HG02798 (cell line): ENCODE data around the gene PNPLA2.
A peak's percentile ranks its signal among the peaks of the same experiment; 100 is the strongest.

Experiments
- ATAC-seq: cut with Tn5 transposase; IDR thresholded peaks from one replicate; pipeline ENCODE4 v1.9.1; 2021; ENCODE audit warnings: mild to moderate bottlenecking; ENCODE audit not compliant: unreplicated experiment, poor library complexity

PNPLA2 gene

DNA sequence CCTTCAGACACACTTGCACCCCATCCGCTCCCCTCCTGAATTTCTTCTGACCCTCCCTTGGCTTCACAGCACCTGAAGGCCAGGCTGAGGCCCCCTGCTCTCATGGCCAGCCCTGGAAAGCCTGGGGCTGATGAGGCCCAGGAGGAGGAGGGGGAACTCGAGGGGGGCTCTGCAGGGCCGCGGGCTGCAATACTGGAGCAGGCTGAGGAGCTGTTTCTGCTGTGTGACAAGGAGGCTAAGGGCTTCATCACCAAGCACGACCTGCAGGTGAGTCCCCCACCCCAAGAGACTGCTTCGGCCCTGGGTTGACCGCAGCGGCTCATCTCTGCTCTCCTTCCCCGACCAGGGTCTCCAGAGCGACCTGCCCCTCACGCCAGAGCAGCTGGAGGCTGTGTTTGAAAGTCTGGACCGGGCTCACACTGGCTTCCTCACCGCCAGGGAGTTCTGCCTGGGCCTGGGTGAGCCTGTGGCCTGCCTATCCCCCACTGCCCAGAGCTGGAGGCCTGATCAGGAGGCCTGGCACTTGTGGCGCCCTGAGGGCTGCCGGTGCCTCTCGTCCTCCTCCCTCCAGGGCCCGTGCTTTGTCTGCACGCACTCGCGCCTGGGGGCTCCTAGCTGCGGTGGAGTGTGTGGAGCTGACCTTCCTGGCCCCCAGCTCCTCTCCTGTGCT, 9.9 kb downstream of the PNPLA2 start:
- no peak for ATAC-seq

DNA sequence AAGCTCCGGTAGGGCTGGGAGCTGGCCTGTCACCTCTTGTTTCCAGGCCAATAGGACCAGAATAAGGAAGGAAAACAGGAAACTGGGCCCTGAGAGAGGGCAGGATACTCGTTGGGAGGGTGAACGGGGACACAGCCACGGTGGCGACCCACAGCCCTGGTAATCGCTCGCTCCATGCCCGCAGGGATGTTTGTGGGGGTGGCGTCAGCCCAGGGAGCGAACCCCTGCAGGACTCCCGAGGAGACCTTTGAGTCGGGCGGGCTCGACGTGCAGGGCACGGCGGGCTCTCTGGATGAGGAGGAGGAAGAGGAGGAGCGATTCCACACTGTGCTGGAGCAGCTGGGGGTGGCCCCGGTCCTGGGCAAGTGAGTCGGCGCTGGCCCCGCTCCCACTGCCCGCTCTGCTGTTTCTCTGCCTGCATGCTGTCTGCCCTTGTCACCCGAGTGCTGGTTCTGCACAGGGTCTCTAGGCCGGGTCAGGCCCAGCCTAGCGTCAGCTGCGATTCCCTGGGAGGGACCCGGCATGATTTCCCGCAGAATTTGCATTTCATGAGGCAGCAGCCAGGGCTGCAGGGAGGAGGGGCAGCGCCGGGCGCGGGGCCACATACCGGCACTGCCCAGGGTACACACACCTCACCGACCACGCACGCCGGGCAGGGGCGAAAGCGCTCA, 10.6 kb downstream of the PNPLA2 start:
- no peak for ATAC-seq

DNA sequence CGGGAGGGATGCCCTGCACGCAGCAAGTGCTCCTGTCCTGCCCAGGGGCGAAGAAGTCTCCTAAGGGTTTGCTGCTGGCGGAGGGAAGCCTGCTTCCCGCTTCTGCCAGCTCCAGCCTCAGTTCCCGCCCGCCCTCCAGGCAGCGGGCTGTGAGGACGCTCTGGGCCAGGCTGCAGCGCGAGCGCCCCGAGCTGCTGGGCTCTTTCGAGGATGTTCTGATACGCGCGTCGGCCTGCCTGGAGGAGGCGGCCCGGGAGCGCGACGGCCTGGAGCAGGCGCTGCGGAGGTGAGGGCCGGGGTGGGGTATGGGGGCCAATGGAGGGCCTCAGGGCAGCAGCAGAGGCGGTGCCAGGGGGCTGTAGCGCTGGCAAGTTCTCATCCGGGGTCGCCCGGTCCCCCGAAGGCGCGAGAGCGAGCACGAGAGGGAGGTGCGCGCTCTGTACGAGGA, 11.2 kb downstream of the PNPLA2 start:
- no peak for ATAC-seq

DNA sequence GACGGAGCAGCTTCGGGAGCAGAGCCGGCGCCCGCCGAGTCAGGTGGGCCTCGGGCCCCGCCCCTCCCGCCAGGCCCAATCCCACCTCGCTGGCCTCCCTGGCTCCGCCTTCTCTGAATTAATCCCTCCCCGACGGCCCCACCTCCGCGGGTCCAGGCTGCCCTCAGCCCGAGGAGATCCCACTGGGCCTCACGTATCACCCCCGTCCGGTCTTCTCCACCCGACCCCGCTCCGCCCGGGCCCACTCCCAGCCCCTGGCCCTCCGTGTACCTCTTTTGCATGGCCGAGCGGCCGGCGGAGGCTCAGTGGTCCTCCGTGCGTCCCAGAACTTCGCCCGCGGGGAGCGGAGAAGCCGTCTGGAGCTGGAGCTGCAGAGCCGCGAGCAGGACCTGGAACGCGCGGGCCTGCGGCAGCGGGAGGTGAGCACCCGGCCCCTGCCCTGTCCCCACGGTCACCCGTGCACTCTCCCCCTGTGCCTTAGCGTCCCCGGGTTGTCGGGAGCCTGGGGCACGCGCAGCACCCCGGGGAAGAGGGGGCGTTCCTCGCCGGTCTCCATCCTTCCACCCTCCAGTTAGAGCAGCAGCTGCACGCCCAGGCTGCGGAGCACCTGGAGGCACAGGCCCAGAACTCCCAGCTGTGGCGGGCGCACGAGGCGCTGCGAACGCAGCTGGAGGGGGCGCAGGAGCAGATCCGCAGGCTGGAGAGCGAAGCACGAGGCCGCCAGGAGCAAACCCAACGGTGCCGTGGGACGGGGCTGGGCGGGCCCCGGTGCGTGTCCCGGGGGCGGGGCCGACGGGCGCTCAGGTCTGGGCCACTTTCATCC, 11.8 kb downstream of the PNPLA2 start:
- no peak for ATAC-seq

DNA sequence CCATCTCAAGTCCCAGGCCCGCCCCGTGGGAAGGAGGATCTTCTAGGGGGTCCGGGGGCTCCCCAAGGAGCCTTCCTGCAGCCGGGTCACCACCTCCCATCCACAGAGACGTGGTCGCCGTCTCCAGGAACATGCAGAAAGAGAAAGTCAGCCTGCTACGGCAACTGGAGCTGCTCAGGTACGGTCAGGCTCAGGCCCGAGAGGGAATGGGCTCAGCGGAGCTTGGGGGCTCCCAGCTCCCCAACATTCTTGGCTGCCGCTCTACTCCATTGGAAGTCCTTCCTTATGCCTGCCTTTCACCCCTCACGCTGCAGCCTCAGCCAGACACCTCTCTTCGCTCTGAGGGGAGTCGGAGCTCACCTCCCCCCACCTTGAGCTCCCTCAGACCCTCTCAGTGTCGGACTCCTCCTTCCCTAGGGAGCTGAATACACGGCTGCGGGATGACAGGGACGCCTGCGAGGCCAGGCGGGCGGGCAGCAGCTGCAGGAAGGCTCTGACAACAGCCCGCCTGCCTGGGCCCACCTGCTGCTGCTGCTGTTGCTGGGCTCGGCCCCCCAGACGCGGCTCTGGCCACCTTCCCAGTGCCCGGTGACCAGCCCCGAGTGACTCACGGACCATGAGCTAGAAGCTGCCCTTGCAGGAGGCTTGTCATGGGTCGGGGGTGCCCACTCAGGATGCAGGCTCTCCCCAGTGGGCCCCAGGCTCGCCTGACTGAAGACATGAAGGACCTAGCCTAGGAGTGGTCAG, 12.6 kb downstream of the PNPLA2 start:
- no peak for ATAC-seq

DNA sequence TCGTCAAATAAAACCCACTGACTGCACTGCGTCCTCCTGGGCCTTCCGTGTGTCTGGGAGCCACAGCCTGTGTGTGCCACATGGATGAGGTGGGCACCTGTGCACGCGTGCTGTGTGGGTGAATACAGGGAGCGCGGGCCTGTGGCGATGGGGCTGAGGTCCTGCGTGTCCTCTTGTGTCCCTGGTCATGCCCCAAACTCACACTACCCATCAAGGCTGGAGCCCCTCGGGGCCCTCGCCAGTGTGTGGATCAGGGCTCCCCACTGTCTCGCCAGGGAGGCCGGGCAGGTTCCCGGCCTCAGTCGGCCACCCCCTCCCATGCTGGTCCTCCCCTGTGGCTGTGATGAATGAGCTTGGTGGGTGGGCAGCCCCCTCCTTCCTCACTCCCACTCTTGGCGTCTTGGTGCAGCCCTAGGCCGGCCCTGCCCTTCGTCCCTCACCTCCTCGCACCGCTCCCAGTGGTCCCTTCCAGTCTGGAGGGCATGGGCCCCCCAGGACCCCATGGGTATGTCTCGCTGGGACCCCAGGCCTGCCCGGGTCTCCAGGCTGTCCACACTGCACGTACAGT, 13.3 kb downstream of the PNPLA2 start:
- no peak for ATAC-seq

DNA sequence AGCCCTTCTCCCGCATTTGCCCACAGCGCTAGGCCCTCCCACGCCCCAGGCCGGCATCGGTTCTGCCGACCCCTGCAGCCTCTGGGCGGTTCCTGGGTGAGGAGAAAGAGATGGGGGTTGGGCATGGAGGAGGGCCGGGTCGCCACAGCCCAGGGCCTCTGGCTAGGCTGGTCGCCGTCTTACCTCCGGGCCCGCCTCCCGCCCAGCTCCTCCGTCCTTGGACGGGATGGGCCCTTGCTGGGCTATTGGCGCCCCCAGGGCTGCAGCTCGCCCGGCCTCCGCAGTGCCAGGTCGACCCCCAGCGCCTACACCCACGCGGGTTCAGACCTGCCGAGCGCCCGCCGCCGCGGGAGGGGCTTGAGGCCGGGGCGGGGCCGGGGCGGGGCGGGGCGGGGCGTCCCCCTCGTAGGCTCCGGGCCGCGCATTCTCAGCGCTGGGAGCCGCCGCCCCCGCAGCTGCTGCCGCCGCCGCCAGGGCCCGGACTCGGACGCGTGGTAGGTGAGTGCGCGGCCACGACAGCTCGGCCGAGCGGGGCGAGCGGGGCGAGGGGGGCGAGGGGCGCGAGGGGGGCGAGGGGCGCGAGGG, 13.9 kb downstream of the PNPLA2 start, which contains the start of gene CD151:
CD151 (plus strand) TSS at position 424 of the 585 bp plus-strand sequence. CDS start 3,118 bp downstream, outside the sequence.
- peak; percentile 58 for ATAC-seq

DNA sequence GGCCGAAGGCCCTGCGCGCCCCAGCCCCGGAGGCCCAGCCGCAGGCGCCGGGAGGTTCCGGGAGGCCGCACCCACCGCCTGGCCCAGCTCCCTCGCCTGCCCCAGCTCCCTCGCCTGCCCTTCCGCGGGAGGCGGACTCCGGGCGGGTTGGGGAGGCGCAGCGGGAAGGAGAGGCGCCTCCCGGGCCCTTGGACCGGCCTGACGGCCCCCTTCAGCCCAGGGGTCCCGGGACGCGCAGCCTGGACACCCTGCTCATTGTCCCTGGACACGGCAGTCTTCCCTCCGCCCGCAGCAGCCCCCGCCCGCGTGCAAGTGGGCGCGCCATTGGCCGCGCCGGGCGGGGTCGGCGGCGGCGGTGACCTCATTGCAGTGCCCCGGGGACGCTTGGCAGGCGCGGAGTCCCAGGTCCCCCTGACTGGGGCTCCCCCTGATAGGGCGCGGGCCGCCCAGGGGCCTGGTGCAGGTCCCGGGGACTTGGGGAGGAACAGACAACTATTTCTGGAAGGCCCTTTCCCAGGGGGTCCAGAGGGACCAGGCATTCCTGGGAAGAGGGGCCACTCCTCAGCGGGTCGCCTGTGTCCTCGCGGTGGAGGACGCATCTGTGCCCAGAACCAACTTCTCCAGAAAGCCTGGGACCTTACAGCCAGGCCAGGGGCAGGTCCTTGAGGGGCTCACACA, 14.5 kb downstream of the PNPLA2 start:
- ATAC-seq = peak; percentile 9

DNA sequence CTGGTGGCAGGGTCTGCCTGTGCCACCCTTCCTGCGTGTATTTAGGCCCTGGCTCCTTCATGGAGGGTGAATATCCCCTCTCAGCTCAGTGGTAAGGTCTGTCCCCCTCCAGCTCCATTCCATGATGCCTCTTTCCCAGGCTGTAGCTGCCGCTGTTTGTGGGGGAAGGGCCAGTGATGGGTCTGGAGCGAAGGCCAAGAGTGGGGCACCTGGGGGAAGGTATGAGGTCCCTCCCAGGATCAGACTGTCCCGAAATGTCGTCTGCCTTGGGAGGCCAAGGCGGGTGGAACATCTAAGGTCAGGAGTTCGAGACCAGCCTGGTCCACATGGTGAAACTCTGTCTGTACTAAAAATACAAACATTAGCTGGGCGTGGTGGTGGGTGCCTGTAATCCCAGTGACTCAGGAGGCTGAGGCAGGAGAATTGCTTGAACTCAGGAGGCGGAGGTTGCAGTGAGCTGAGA, 15.2 kb downstream of the PNPLA2 start:
- ATAC-seq = no peak

DNA sequence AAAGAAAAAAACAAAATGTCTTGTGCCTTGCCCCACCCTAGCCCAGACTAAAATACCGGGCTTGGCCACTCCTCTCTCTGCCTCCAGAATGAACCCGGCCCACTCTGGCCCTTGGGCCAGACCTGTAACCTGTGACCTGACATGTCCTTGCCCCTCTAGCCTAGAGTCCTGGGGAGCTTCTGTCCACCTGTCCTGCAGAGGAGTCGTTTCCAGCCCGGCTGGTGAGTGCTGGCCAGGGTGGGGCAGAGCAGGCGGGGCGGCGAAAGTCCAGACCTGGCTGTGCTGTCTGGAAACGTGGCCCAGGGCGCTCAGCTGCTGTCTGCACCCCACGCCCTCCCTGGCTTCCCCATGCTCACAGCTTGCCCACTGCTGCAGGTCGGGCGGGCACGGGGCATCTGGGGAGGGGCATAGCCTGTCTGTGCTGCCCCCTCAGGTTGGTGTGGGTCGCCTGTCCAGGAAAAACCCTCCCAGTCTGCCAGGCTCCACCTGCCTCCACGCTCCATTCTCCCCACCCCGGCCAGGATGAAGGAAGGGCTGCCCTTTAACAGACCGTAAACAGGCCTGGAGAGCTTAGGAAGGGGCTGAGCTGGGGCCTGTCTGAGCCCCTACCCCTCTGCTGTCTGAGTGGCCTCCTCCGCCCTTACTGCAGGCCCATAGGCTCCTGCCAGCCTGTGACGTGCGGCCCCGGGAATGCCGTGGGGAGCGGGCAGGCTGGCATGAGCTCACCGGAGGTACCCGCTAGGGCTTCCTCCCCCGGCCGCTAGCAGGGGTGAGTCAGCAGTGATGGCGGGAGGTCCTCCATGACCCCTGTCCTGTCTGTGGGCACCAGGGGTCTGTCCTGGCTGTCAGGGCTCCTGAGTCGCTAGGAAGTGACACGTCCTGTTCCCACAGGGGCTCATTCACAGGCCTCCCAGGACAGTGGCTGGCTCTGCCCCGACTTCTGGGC, 15.9 kb downstream of the PNPLA2 start:
- no peak for ATAC-seq

DNA sequence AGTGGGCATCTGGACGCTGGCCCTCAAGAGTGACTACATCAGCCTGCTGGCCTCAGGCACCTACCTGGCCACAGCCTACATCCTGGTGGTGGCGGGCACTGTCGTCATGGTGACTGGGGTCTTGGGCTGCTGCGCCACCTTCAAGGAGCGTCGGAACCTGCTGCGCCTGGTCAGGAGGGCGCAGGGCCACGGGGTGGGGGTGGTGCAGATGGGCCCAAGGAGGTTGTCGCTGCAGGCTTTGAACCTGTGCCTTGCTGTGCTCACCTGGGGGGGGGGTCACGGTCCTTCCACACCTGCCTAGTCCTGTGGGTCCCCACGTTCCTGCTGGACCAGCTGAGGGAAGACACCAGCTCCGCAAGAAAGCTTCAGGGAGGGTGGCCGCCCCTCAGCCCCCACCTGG, 17.6 kb downstream of the PNPLA2 start:
- no peak for ATAC-seq

DNA sequence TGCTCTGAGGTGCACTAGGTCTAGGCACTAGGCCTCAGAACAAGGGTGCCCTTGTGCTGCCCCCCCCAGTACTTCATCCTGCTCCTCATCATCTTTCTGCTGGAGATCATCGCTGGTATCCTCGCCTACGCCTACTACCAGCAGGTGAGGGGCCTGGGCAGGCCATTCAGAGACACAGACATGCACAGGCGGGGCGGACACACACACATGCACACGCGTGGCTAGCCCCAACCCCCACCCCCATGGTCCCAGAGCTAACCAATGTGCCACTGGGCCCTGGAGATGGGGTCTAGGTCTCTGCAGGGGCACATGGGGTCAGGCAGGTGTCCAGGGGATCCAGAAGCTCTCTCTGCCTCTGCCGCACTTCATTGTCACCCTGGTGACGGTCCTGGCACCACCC, 18.0 kb downstream of the PNPLA2 start:
- no peak for ATAC-seq

DNA sequence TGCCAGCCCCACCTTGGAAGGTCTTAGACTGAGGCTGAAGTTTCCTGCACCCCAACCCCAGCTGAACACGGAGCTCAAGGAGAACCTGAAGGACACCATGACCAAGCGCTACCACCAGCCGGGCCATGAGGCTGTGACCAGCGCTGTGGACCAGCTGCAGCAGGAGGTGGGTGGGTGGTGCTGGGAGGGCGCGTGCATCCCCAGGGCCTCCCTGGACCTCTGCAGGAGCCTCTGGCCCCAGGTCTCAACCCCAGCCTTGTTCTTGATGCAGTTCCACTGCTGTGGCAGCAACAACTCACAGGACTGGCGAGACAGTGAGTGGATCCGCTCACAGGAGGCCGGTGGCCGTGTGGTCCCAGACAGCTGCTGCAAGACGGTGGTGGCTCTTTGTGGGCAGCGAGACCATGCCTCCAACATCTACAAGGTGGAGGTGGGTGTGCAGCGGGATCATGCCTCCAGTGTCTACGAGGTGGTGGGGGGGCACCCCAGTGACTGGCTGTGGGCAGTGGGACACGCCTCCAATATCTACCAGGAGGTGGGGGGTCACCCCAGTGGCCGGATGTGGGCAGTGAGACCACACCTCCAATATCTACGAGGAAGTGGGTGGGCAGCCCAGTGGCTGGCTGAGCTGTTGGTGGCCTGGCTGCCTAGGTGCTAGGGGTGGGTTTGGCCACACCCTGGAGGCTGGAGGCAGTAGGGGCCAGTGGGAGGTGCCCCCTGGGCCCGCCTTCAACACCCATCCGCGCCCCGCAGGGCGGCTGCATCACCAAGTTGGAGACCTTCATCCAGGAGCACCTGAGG, 18.7 kb downstream of the PNPLA2 start:
- no peak for ATAC-seq

DNA sequence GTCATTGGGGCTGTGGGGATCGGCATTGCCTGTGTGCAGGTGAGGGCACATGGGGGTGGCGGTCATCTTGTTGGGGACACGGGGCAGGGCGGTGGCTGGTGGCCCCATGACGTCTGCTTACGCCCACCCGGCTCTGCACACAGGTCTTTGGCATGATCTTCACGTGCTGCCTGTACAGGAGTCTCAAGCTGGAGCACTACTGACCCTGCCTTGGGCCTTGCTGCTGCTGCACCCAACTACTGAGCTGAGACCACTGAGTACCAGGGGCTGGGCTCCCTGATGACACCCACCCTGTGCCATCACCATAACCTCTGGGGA, 19.2 kb downstream of the PNPLA2 start:
- no peak for ATAC-seq

DNA sequence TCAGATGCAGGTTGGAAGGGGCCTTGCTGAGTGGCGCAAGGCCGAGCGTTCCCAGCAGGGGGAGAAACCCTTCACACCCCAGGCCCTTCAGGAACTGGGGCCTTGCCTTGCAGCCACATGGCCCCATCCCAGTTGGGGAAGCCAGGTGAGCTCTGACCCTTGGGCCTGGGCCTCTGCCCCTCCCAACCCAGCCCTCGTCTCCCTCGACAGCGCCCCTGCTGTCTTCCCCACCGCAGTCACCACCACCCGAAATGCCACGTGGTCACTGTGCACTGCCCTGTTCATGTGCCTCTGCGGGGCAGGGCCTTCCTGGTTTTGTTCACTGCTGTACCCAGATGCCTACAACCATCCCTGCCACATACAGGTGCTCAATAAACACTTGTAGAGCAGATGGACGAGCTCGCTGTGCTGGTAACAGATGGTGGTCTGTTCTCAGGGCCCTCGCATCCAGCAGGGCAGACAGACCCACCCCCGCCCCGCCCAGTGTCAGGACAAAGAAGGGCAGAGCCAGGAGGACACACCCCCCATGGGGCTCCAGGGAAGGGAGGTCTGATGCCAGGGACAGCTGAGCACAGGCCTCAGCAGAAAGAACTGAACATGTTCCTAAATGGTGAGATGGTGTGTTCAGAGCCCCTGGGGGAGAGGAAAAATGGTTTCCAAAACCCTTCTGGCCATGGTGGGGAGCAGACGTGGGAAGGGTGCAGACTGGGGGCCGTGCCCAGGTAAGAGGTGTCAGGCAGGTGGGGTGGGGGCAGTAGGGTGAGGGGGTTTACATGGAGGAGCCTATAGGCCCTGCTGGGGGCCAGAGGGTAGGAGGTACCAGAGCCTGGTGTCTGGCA, 19.9 kb downstream of the PNPLA2 start:
- no peak for ATAC-seq

DNA sequence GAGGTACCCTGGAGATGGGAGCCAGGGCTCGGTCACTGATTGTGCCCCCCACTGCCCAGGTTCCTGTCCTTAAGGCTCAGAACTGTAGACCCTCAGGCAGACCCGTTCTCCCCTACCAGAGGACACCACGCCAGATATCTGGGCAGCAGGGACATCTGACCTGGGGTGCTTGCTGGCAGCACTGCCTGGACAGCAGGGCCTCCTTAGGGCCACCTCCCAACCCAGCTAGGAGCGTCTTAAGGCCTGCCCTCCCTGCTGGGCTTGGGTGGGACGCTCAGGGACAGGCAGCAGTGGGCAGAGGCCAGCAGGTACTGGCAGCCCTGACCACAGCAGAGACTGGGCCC, 20.5 kb downstream of the PNPLA2 start:
- ATAC-seq = no peak
